Measurements from ENCODE around the gene PALD1. TPM values are rescaled to one million over a fixed set of nuclear protein-coding genes. Genes with fewer than 3 reads are reported as not detected.

Gene PALD1
- total RNA-seq, 1 donor from 2014 or later: 120 TPM

- no peak for DNase-seq (ENCODE audit: low read depth in 2 of 2)
Measured at GRCh38 chr10:70457759-70458305, 20.7 kb upstream of the PALD1 start.

- peak; percentile 76 to 84 for DNase-seq (ENCODE audit: low read depth in 2 of 2)
Measured at GRCh38 chr10:70458329-70459060, 20.1 kb upstream of the PALD1 start.

GRCh38 chr10:70459061-70459773, 19.4 kb upstream of the PALD1 start:
- DNase-seq (ENCODE audit: low read depth in 2 of 2): no peak

- DNase-seq (ENCODE audit: low read depth in 2 of 2): no peak
Measured at GRCh38 chr10:70459774-70460490, 18.6 kb upstream of the PALD1 start.

- peak; percentile 67 to 69 for DNase-seq (ENCODE audit: low read depth in 2 of 2)
Measured at GRCh38 chr10:70461397-70462348, 16.9 kb upstream of the PALD1 start.

- peak; percentile 29 to 49 for DNase-seq (ENCODE audit: low read depth in 2 of 2)
Measured at GRCh38 chr10:70462349-70462984, 16.1 kb upstream of the PALD1 start.

GRCh38 chr10:70465278-70465677, 13.3 kb upstream of the PALD1 start:
- DNase-seq (ENCODE audit: low read depth in 2 of 2): no peak

- DNase-seq (ENCODE audit: low read depth in 2 of 2): no peak
Measured at GRCh38 chr10:70465832-70466231, 12.7 kb upstream of the PALD1 start.

- no peak for DNase-seq (ENCODE audit: low read depth in 2 of 2)
Measured at GRCh38 chr10:70466951-70467350, 11.6 kb upstream of the PALD1 start.

GRCh38 chr10:70472799-70473454, 5.6 kb upstream of the PALD1 start:
- no peak for DNase-seq (ENCODE audit: low read depth in 2 of 2)

- no peak for DNase-seq (ENCODE audit: low read depth in 2 of 2)
Measured at GRCh38 chr10:70474780-70475179, 3.8 kb upstream of the PALD1 start.

- DNase-seq (ENCODE audit: low read depth in 2 of 2): no peak
Measured at GRCh38 chr10:70475661-70476060, 2.9 kb upstream of the PALD1 start.

- DNase-seq (ENCODE audit: low read depth in 2 of 2): no peak
Measured at GRCh38 chr10:70476249-70477035, 2.1 kb upstream of the PALD1 start.

GRCh38 chr10:70477661-70478162, 855 bp upstream of the PALD1 start:
- peak; percentile 55 to 89 for DNase-seq (ENCODE audit: low read depth in 2 of 2)

- DNase-seq (ENCODE audit: low read depth in 2 of 2): peak in 1 of 2 donors; percentile 32
Measured at GRCh38 chr10:70479165-70479581, 606 bp downstream of the PALD1 start.

GRCh38 chr10:70479626-70480238, 1.2 kb downstream of the PALD1 start:
- peak in 1 of 2 donors; percentile 49 for DNase-seq (ENCODE audit: low read depth in 2 of 2)

GRCh38 chr10:70480239-70480861, 1.8 kb downstream of the PALD1 start:
- DNase-seq (ENCODE audit: low read depth in 2 of 2): peak in 1 of 2 donors; percentile 27

- no peak for DNase-seq (ENCODE audit: low read depth in 2 of 2)
Measured at GRCh38 chr10:70481105-70481504, 2.5 kb downstream of the PALD1 start.
